GM18868 (cell line): ENCODE results near the gene GAS5.
"Not testable (repeated sequence)": the region's sequence is repeated elsewhere in the genome, so short reads cannot be mapped to it uniquely, and the experiment has no call there.

Experiments
- ATAC-seq: cut with Tn5 transposase; IDR thresholded peaks from one replicate; pipeline ENCODE4 v1.9.1; 2021; ENCODE audit warnings: mild to moderate bottlenecking, moderate library complexity; ENCODE audit not compliant: unreplicated experiment

Gene GAS5

GRCh38 chr1:173870252-173871075 lies 2.7 kb upstream of the GAS5 start:
- ATAC-seq = no peak

GRCh38 chr1:173869021-173869359 lies 1.2 kb upstream of the GAS5 start:
- ATAC-seq = no peak

GRCh38 chr1:173868266-173869020 lies 654 bp upstream of the GAS5 start, which contains the start of gene ZBTB37:
Gene ZBTB37 (plus strand): TSS chr1:173868380. CDS start chr1:173870226, 1,846 bp downstream.
- ATAC-seq = peak; percentile 63

GRCh38 chr1:173867141-173867752 lies 542 bp downstream of the GAS5 start:
- peak; percentile 1 for ATAC-seq

GRCh38 chr1:173866413-173867115 lies 1.2 kb downstream of the GAS5 start:
- no peak for ATAC-seq

GRCh38 chr1:173865468-173866164 lies 2.2 kb downstream of the GAS5 start:
- ATAC-seq = no peak

- ATAC-seq = no peak
These were observed 3.5 kb downstream of the GAS5 start for GRCh38 chr1:173864179-173864867.

GRCh38 chr1:173863224-173864161 lies 4.3 kb downstream of the GAS5 start:
- ATAC-seq = no peak

GRCh38 chr1:173862769-173863223 lies 5.0 kb downstream of the GAS5 start:
- ATAC-seq = no peak

GRCh38 chr1:173862146-173862768 lies 5.5 kb downstream of the GAS5 start:
- not testable (repeated sequence) for ATAC-seq

GRCh38 chr1:173861731-173862145 lies 6.1 kb downstream of the GAS5 start:
- ATAC-seq = no peak

- no peak for ATAC-seq
These were observed 7.7 kb downstream of the GAS5 start for GRCh38 chr1:173860065-173860464.

GRCh38 chr1:173859547-173859946 lies 8.2 kb downstream of the GAS5 start:
- ATAC-seq = not testable (repeated sequence)

GRCh38 chr1:173857363-173857917 lies 10.3 kb downstream of the GAS5 start:
- ATAC-seq = no peak

GRCh38 chr1:173856903-173857302 lies 10.9 kb downstream of the GAS5 start:
- no peak for ATAC-seq

- no peak for ATAC-seq
These were observed 11.8 kb downstream of the GAS5 start for GRCh38 chr1:173856014-173856413.

- no peak for ATAC-seq
These were observed 14.7 kb downstream of the GAS5 start for GRCh38 chr1:173853074-173853473.

GRCh38 chr1:173852105-173852504 lies 15.7 kb downstream of the GAS5 start:
- no peak for ATAC-seq
